HepG2 (cell line): Measurements from ENCODE around the gene TMEM87B.

Experiments used
- ONECUT2 ChIP-seq: sonication (generic); formaldehyde crosslinking; IDR thresholded peaks from 2 replicates; pipeline ENCODE4 v1.4.0; 2020; ENCODE audit warnings: missing genetic modification reagents
- ZNF781 ChIP-seq: sonication (generic); formaldehyde crosslinking; IDR thresholded peaks from 2 replicates; pipeline ENCODE4 v1.5.1; 2020; ENCODE audit warnings: borderline replicate concordance, mild to moderate bottlenecking, missing genetic modification reagents; ENCODE audit errors: not compliant biosample characterization

DNA sequence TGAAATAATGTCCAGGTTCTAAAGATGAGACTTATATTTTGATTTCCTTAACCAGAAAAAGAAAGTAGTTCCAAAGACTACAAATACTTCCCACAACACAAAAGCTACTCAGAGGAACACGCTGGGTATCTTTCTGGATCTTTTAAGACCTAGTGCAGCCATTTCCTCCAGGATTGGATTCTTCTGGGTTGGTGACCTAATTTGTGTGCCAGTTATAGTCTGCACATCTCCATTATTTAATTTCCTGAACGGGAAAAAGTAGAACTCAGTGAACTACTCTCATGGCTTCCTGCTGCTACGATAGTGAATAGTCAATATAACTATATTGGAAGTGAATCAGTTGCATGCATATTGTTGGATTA, 1.5 kb downstream of the TMEM87B start:
- TF ChIP-seq ONECUT2 (no peak), ZNF781 (CRISPR knock-in tag) (no peak)
